IMR-90 (cell line): ENCODE results near the gene PLCXD1. TPM values are rescaled to one million over a fixed set of nuclear protein-coding genes. Genes with fewer than 3 reads are reported as not detected.
A peak's percentile ranks its signal among the peaks of the same experiment; 100 is the strongest.

Experiments used
- ATAC-seq: fragments of 200-7000 bp; cut with Tn5 transposase; 2 replicates; pipeline ENCODE4 v1.9.1; 2020; ENCODE audit warnings: low read depth, mild to moderate bottlenecking, moderate library complexity
- BruUV-seq: library from RNA; stranded (reverse); fragments of 400-500 nt; replicated peaks from 2 replicates; lab custom pipeline; 2021; lab: Mats Ljungman, UMichigan
- CTCF ChIA-PET: fragments of 300-600 bp; formaldehyde crosslinking; extraction: SDS; loops from one replicate; lab custom pipeline; 2021; ENCODE audit warnings: antibody characterized with exemption; lab: Yijun Ruan, JAX
- POLR2A ChIA-PET: fragments of 300-600 bp; sonication (Branson Sonifier 250); formaldehyde crosslinking; loops from one replicate; lab custom pipeline; 2022; ENCODE audit warnings: antibody characterized with exemption; ENCODE audit not compliant: unreplicated experiment; lab: Charles Lee
- DNase-seq: peaks from one replicate; pipeline ENCODE4 v3.0.0; 2013
- H2AFZ ChIP-seq: replicated peaks from 2 replicates; pipeline ENCODE3; 2013; ENCODE audit warnings: low read length, mild to moderate bottlenecking; ENCODE audit not compliant: poor library complexity
- H2AK5ac ChIP-seq: 2 replicates; pipeline ENCODE4 v1.6.1; 2013; ENCODE audit warnings: low read depth, low read length, inconsistent platforms
- H2AK9ac ChIP-seq: replicated peaks from 2 replicates; pipeline ENCODE3; 2013; ENCODE audit warnings: mild to moderate bottlenecking, low read depth, low read length, moderate library complexity; ENCODE audit not compliant: poor library complexity
- H2BK120ac ChIP-seq: 2 replicates; pipeline ENCODE4 v1.6.1; 2013; ENCODE audit warnings: low read depth, low read length, inconsistent platforms
- H2BK15ac ChIP-seq: 3 replicates; pipeline ENCODE4 v1.6.1; 2013; ENCODE audit warnings: low read depth, low read length, inconsistent platforms
- H2BK20ac ChIP-seq: 2 replicates; pipeline ENCODE4 v1.6.1; 2013; ENCODE audit warnings: low read depth, mild to moderate bottlenecking, inconsistent platforms, low read length, moderate library complexity
- H2BK5ac ChIP-seq: 2 replicates; pipeline ENCODE4 v1.6.1; 2013; ENCODE audit warnings: mild to moderate bottlenecking, low read depth, low read length, inconsistent platforms; ENCODE audit not compliant: poor library complexity, severe bottlenecking
- H3K14ac ChIP-seq: replicated peaks from 2 replicates; pipeline ENCODE4 v1.6.1; 2013; ENCODE audit warnings: low read depth, low read length, inconsistent platforms
- H3K18ac ChIP-seq: 2 replicates; pipeline ENCODE4 v1.6.1; 2013; ENCODE audit warnings: low read depth, low read length, control low read depth
- H3K23ac ChIP-seq: 2 replicates; pipeline ENCODE4 v1.6.1; 2013; ENCODE audit warnings: low read depth, low read length, inconsistent platforms
- H3K27ac ChIP-seq: 2 replicates; pipeline ENCODE4 v1.5.1; 2013; ENCODE audit warnings: mild to moderate bottlenecking, control low read depth, low read length; ENCODE audit not compliant: insufficient read depth
- H3K27me3 ChIP-seq: 2 replicates; pipeline ENCODE4 v1.6.1; 2013; ENCODE audit warnings: low read length; ENCODE audit not compliant: control insufficient read depth, insufficient read depth
- H3K36me3 ChIP-seq: 2 replicates; pipeline ENCODE4 v1.6.1; 2013; ENCODE audit warnings: low read length, mixed read lengths; ENCODE audit not compliant: control insufficient read depth, insufficient read depth
- H3K4ac ChIP-seq: 2 replicates; pipeline ENCODE4 v1.6.1; 2013; ENCODE audit warnings: low read depth, low read length, inconsistent platforms
- H3K4me1 ChIP-seq: 2 replicates; pipeline ENCODE4 v1.6.1; 2013; ENCODE audit warnings: low read length, mixed read lengths; ENCODE audit not compliant: control insufficient read depth, insufficient read depth
- H3K4me2 ChIP-seq: 2 replicates; pipeline ENCODE4 v1.6.1; 2013; ENCODE audit warnings: low read depth, mild to moderate bottlenecking, control low read depth, low read length, moderate library complexity
- H3K4me3 ChIP-seq: 2 replicates; pipeline ENCODE4 v1.5.1; 2013; ENCODE audit warnings: low read depth, mild to moderate bottlenecking, control low read depth, low read length, moderate library complexity; ENCODE audit not compliant: insufficient read depth
- H3K56ac ChIP-seq: 2 replicates; pipeline ENCODE4 v1.6.1; 2013; ENCODE audit warnings: low read length, inconsistent platforms; ENCODE audit not compliant: insufficient read depth; ENCODE audit errors: extremely low read depth
- H3K79me1 ChIP-seq, 2 experiments: 2 replicates each; pipeline ENCODE4 v1.6.1; 2013; ENCODE audit warnings: low read length in 2 of 2, inconsistent platforms in 1 of 2, low read depth in 1 of 2
- H3K9ac ChIP-seq: 2 replicates; pipeline ENCODE4 v1.6.1; 2013; ENCODE audit warnings: low read depth, low read length, control low read depth
- H3K9me1 ChIP-seq: 2 replicates; pipeline ENCODE4 v1.6.1; 2013; ENCODE audit warnings: low read length, inconsistent platforms; ENCODE audit not compliant: insufficient read depth
- H3K9me3 ChIP-seq: 2 replicates; pipeline ENCODE4 v1.6.1; 2013; ENCODE audit warnings: low read length; ENCODE audit not compliant: control insufficient read depth, insufficient read depth
- H4K20me1 ChIP-seq: 2 replicates; pipeline ENCODE4 v1.6.1; 2013; ENCODE audit warnings: low read length, inconsistent platforms; ENCODE audit not compliant: insufficient read depth
- H4K5ac ChIP-seq: 2 replicates; pipeline ENCODE4 v1.6.1; 2013; ENCODE audit warnings: mild to moderate bottlenecking, low read depth, low read length, control low read depth
- H4K8ac ChIP-seq, 2 experiments: 2 replicates each; pipeline ENCODE4 v1.6.1; 2013; ENCODE audit warnings: low read depth in 2 of 2, low read length in 2 of 2, control low read depth in 1 of 2, inconsistent platforms in 1 of 2
- H4K91ac ChIP-seq: 2 replicates; pipeline ENCODE4 v1.6.1; 2013; ENCODE audit warnings: low read depth, low read length, inconsistent platforms; ENCODE audit not compliant: insufficient read depth
- BHLHE40 ChIP-seq: fragments of 150-350 bp; IDR thresholded peaks from 2 replicates; pipeline ENCODE4 v1.6.1; 2016; ENCODE audit warnings: mild to moderate bottlenecking, low read depth, low read length
- CTCF ChIP-seq: conservative IDR thresholded peaks from 2 replicates; pipeline ENCODE4 v1.5.1; 2012; ENCODE audit warnings: mild to moderate bottlenecking, low read depth, low read length, improper control_type of control experiment
- ELK1 ChIP-seq: fragments of 150-350 bp; IDR thresholded peaks from 2 replicates; pipeline ENCODE4 v1.6.1; 2016; ENCODE audit warnings: low read depth, mild to moderate bottlenecking, low read length, moderate library complexity, borderline replicate concordance
- FOS ChIP-seq: fragments of 150-350 bp; IDR thresholded peaks from 2 replicates; pipeline ENCODE4 v1.6.1; 2016; ENCODE audit warnings: low read depth, low read length
- MAZ ChIP-seq: IDR thresholded peaks from 2 replicates; pipeline ENCODE4 v1.6.1; 2012; ENCODE audit warnings: low read depth, mild to moderate bottlenecking, low read length, improper control_type of control experiment, moderate library complexity, borderline replicate concordance
- MXI1 ChIP-seq: IDR thresholded peaks from 2 replicates; pipeline ENCODE4 v1.6.1; 2012; ENCODE audit warnings: low read depth, mild to moderate bottlenecking, low read length, moderate library complexity, borderline replicate concordance
- RAD21 ChIP-seq: IDR thresholded peaks from 2 replicates; pipeline ENCODE4 v1.6.1; 2012; ENCODE audit warnings: low read length, improper control_type of control experiment
- RFX5 ChIP-seq: IDR thresholded peaks from 2 replicates; pipeline ENCODE4 v1.8.0; 2012; ENCODE audit warnings: low read depth, mild to moderate bottlenecking, low read length, moderate library complexity
- USF2 ChIP-seq: fragments of 150-350 bp; IDR thresholded peaks from 2 replicates; pipeline ENCODE4 v1.6.1; 2017; ENCODE audit warnings: mild to moderate bottlenecking, antibody characterized with exemption, low read length, low read depth
- WGBS, 2 experiments: methylation state at CpG; one replicate each; pipeline versions ENCODE4 v1.1.5 to v1.1.7; 2013; ENCODE audit warnings: missing lambda C conversion rate in 2 of 2; ENCODE audit not compliant: insufficient read length in 1 of 2; ENCODE audit errors: extremely low coverage in 2 of 2; 5-methylcytosine and 5-hydroxymethylcytosine counted together
- dilution Hi-C: fragments of 300-500 bp; cut with HindIII; formaldehyde crosslinking; loops from one replicate; pipeline ENCODE4 v1.14.3; 2018; ENCODE audit warnings: low sequenced_read_pairs; ENCODE audit not compliant: unreplicated experiment
- in situ Hi-C: fragments of 300-500 bp; cut with MboI; formaldehyde crosslinking; loops from 3 replicates; pipeline ENCODE4 v1.14.3; 2019; ENCODE audit warnings: low sequenced_read_pairs, inconsistent platforms, mixed read lengths
- intact Hi-C: fragments of 100-400 bp; cut with micrococcal nuclease; formaldehyde crosslinking; loops from 2 replicates; pipeline ENCODE4 v1.10.0; 2022
- polyA plus RNA-seq, 3 experiments: library from polyadenylated mRNA; depleted of rRNA; stranded (reverse); fragments of >200 nt; gene quantifications; 2 replicates each; pipeline ENCODE4 v1.2.3, GENCODE V29; 2012; ENCODE audit warnings: low replicate concordance in 1 of 3
- total RNA-seq: library from RNA; depleted of rRNA; stranded (reverse); fragments of >200 nt; gene quantifications from 2 replicates; pipeline ENCODE4 v1.2.3, GENCODE V29; 2012

Gene PLCXD1
- total and polyA plus RNA-seq, 2 of the 4 experiments (the other 2 are of a cell fraction): 16.7 to 17.7 TPM

GRCh38 chrX:275476-275966, 5.7 kb upstream of the PLCXD1 start:
- Histone ChIP-seq H2BK15ac (no peak overlapping the region), H2AK5ac (no peak overlapping the region), H3K23ac (no peak overlapping the region), H3K9ac (no peak overlapping the region), H3K4me2 (no peak overlapping the region), H3K14ac (no peak overlapping the region), H4K8ac (no peak overlapping the region), H2BK120ac (no peak overlapping the region), H3K4ac (no peak overlapping the region), H4K5ac (no peak overlapping the region), H4K20me1 (no peaks in the 10 kb centered on the region), H4K91ac (no peak overlapping the region), H2AK9ac (peak overlapping the region; percentile 55), H3K27me3 (no peaks in the 10 kb centered on the region), H3K9me3 (no peaks in the 10 kb centered on the region), H3K56ac (no peak overlapping the region), H2AFZ (peak overlapping the region; percentile 95), H3K36me3 (no peaks in the 10 kb centered on the region), H3K4me3 (no peak overlapping the region), H3K9me1 (peaks cover 3% of the 10 kb centered on the region; the same call in 1 of the 2 replicates), H3K79me1 (peaks cover 4 to 8% of the 10 kb centered on the region in 2 experiments; a peak in 1 of 4 replicates), H3K18ac (no peak overlapping the region), H3K27ac (no peak overlapping the region), H3K4me1 (no peaks in the 10 kb centered on the region), H2BK5ac (no peak overlapping the region), H2BK20ac (no peak overlapping the region)
- BruUV-seq: no TSS peak
- no peak for DNase-seq
- 43% methylated on average over 25 of the region's 32 CpGs; no CpG with 5 or more reads in 1 of the 2 experiments for WGBS, 2 experiments
- TF ChIP-seq CTCF: no peak
- TF ChIP-seq RAD21: no peak
- no peak for TF ChIP-seq MXI1
- TF ChIP-seq BHLHE40: no peak
- no peak for TF ChIP-seq MAZ
- no peak for TF ChIP-seq FOS
- no peak for TF ChIP-seq USF2
- TF ChIP-seq RFX5: no peak
- no peak for TF ChIP-seq ELK1
- ChIA-PET POLR2A (no interaction called here), CTCF (no interaction called here)
- in situ Hi-C loops (no loop called here), intact Hi-C loops (no loop called here), dilution Hi-C loops (no loop called here)
- ATAC-seq: no peak
